Astrocyte (in vitro differentiated cells and primary cell): Measurements from ENCODE around the gene CNGB1.

Experiments
- EZH2 ChIP-seq: IDR thresholded peaks from 2 replicates; pipeline ENCODE4 v1.6.1; 2012; ENCODE audit warnings: mild to moderate bottlenecking, low read length, inconsistent platforms; ENCODE audit not compliant: insufficient read depth
- TF ChIP-seq, protein P1 (sequence below): IDR thresholded peaks from 2 replicates; pipeline ENCODE4 v1.5.1; 2011; ENCODE audit warnings: low read depth, mild to moderate bottlenecking, inconsistent platforms, low read length, moderate library complexity; ENCODE audit not compliant: insufficient read depth

DNA sequence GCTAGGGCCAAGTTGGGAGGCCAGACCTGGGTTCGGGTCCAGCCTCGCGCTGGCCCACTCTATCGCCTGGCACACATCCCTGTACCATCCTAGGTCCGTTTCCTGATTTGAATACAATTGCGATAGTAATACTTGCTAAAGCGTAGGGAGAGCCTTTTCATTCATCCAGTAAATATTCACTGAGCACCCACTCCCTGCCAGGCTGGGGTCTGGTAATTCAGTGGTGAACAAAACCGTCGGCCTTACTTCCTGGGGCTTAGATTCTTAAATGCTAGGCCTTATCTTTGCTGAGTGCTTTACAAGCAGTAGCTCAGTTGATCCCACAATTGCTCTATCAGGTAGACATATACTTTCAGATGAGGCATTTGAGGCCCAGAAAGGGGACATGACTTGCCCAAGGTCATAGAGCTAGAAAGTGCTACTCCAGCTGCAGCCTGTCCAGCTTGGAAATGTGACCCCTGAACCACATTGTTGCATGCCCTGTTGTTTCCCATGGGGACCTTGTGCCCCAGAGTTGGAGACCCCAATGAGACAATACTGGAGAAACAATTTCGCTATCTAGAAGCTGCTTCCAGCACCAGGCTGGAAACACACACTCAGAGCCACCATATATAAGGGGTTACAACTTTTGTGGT is 31.0 kb upstream of the CNGB1 start:
- TF ChIP-seq, protein P1, sequence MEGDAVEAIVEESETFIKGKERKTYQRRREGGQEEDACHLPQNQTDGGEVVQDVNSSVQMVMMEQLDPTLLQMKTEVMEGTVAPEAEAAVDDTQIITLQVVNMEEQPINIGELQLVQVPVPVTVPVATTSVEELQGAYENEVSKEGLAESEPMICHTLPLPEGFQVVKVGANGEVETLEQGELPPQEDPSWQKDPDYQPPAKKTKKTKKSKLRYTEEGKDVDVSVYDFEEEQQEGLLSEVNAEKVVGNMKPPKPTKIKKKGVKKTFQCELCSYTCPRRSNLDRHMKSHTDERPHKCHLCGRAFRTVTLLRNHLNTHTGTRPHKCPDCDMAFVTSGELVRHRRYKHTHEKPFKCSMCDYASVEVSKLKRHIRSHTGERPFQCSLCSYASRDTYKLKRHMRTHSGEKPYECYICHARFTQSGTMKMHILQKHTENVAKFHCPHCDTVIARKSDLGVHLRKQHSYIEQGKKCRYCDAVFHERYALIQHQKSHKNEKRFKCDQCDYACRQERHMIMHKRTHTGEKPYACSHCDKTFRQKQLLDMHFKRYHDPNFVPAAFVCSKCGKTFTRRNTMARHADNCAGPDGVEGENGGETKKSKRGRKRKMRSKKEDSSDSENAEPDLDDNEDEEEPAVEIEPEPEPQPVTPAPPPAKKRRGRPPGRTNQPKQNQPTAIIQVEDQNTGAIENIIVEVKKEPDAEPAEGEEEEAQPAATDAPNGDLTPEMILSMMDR, result no peak
- TF ChIP-seq EZH2, result no peak
